GM12891 (cell line): ENCODE measurements around the gene CUL7. TPM values are rescaled to one million over a fixed set of nuclear protein-coding genes. Genes with fewer than 3 reads are reported as not detected.

ENCODE experiments used
- DNase-seq: peaks from one replicate; pipeline ENCODE4 v3.0.0; 2011; ENCODE audit warnings: low spot score; ENCODE audit not compliant: insufficient read length
- FAIRE-seq: peaks from 2 replicates; lab custom pipeline; 2011; peaks lifted over from hg19 to GRCh38; lab: Jason Lieb, UNC
- PAX5 ChIP-seq: IDR thresholded peaks from 2 replicates; pipeline ENCODE4 v1.6.1; 2011; ENCODE audit warnings: low read length, moderate library complexity, mild to moderate bottlenecking; ENCODE audit not compliant: insufficient read depth, severe bottlenecking
- POLR2A ChIP-seq: IDR thresholded peaks from 2 replicates; pipeline ENCODE4 v1.6.1; 2011; ENCODE audit warnings: low read depth, low read length, control low read depth
- POLR2AphosphoS5 ChIP-seq: IDR thresholded peaks from 2 replicates; pipeline ENCODE4 v1.6.1; 2011; ENCODE audit warnings: low read depth, low read length, control low read depth
- POU2F2 ChIP-seq: IDR thresholded peaks from 2 replicates; pipeline ENCODE4 v1.6.1; 2011; ENCODE audit warnings: low read depth, mild to moderate bottlenecking, control low read depth, low read length, moderate library complexity
- SPI1 ChIP-seq: IDR thresholded peaks from 2 replicates; pipeline ENCODE4 v1.6.1; 2011; ENCODE audit warnings: low read depth, low read length, control low read depth
- TAF1 ChIP-seq: IDR thresholded peaks from 2 replicates; pipeline ENCODE4 v1.6.1; 2011; ENCODE audit warnings: low read depth, low read length, control low read depth
- polyA plus RNA-seq: library from polyadenylated mRNA; unstranded; fragments of >200 nt; gene quantifications from one replicate; pipeline ENCODE4 v1.2.1, GENCODE V29; 2012; ENCODE audit warnings: low read depth, missing spikeins, inconsistent platforms; ENCODE audit not compliant: missing spikeins

Gene CUL7
- 14.6 TPM for polyA plus RNA-seq

DNA sequence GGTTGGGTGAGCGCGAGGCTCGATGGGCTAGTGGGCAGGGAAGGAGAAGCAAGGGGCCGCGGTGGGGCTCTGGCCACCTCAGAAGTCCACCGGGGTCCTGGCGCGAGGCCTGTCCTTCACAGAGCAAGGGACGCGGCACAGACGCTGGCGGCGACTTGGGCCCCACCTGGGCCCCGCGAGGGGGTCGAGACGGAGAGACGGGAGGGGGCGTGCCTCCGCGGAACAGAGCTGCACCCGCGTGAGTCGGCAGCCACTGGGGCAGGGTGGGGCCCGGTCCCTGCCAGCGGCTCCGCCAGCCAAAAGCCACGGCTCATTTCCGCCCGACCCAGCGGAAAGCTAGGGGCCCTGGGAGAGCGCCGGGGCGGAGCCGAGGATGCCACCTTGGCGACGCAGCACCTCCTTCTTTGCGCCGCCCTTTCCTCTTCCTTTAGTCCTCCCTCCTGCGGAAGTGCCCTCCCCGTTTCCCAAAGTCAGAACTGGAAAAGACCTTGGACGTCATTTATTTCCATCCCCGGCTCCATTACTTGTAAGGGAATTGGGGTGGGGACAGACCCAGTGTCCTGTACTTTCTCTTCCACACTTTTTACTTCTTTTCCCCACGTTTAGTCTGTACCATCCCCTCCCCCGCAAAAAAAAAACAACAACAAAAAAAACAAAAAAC, at the start of gene CUL7:
CUL7 (minus strand) TSS at position 307 of the 661 bp plus-strand sequence. CDS start 1,063 bp downstream, outside the sequence.
- peak; percentile 99 for DNase-seq
- TF ChIP-seq TAF1 (peak; percentile 69; the same call in 1 of the 2 replicates), POLR2A (peak; percentile 90), POLR2AphosphoS5 (peak; percentile 91), SPI1 (peak; percentile 69), PAX5 (peak; percentile 63), POU2F2 (peak; percentile 85)
- FAIRE-seq: peak; percentile 90

DNA sequence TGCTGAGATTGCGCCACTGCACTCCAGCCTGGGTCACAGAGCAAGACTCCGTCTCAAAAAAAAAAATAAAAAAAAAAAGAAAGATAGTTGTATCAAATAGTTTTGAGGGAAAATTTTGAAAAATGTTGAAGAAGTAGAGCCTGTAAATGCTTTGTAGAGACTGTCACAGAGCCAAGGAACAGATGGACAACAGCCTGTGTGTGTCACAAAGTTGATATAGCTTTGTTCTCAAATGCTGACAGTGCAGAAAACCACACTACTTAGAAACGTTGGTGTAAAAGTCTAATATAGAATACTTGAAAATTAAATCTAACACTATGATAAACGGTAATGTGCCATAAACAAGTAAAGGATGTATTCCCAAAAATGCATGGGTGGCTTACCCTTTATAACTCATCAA, 47.8 kb upstream of the CUL7 start:
- FAIRE-seq (no peak), DNase-seq (no peak)
- TF ChIP-seq SPI1 (no peak), TAF1 (no peak)

DNA sequence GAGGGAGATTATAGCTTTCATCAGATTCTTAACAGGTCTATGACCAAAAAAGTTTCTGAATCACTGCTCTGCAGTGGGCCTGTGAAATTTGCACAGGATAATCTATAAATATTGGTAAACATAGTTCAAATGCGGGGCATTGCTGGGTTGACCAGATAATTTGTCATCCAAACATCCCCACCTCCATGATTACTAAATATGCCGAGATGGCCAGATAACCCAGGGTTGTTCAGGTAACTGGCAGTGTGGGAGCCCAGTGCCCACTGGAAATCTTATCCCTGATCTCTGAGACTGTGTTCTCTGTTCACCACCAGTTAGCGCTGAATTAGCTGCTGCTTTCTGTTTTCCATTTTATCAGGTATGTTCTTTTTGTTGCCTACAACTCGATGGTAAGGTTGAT, 43.9 kb upstream of the CUL7 start:
- no peak for FAIRE-seq
- TF ChIP-seq POLR2A (no peak), POU2F2 (no peak), TAF1 (no peak), SPI1 (no peak), POLR2AphosphoS5 (no peak), PAX5 (no peak)

DNA sequence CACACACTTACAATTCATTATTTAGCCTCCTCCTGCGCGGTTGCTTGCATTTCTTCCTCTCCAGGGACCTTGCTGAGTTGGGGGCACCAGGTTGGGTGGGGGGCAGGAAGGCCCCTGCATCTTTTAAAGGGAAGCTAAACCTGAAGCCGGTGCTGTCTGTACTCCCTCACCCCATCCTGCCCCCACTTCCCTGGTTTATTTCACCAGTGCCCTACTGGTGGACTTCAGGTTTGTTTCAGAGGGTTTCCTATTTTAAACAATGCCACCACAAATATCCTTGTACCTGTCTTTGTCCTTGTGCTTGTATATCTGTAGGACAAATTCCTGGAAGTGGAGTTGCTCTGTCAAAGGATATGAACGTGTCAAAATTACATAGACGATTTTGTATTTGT, 43.4 kb upstream of the CUL7 start:
- FAIRE-seq (no peak), DNase-seq (no peak)
- TF ChIP-seq PAX5 (no peak), TAF1 (no peak), POU2F2 (no peak), POLR2A (no peak), SPI1 (no peak), POLR2AphosphoS5 (no peak)

More for the DNA sequence above, 43.9 kb upstream of the CUL7 start:
- no peak for DNase-seq

DNA sequence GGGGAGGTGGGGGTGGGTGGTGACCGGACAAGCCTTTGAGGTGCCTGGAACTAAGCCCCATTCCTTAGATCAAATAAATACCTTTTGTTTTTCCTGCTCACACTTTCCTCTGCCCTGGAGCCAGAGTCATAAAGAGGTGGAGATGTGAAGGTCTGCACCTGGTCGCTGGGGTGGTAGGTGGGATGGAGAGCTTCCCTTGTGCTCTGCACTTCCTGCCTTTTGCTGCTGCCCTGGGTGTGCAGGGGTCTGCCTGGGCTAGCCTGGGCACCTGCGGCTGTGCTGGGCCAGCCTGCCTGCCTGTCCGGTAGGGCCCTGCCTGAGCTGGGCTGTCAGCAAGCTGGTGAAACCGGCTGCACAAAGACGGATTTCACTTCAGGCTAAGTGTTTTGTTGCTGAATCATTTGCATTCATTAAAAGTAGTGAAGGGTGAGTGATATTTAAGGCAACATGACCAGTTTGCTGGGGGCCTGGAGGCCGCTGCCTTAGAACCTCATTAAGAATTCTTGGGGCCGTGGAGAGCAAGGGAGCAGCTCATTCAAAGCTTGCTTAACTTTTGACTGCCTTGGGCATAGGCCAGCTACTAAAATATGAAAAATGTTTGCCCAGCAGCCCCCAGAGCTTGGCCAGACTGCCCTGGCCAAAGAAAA, 42.9 kb upstream of the CUL7 start:
- no peak for FAIRE-seq
- no peak for DNase-seq

DNA sequence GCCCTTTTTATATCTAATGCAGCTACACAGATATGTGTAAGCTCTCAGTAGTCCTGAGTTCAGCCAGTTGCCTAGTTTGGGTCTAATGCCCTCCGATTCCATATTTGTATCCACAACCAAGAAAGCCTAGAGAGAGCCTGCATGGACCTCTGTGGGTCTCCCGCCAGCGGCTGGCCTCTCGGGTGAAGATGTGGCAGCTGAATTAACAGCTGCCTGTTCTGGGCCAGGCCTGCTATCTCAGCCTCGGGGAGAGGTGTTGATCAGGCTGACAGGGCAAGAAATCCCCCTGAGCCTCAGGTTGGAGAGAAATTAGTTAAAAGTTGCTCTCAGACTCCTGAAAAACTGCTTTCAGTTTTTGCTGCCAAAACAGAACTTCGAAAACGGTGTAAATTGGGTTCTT, 42.3 kb upstream of the CUL7 start:
- no peak for DNase-seq
- TF ChIP-seq POLR2A (no peak), SPI1 (no peak), POLR2AphosphoS5 (no peak), POU2F2 (no peak), TAF1 (no peak), PAX5 (no peak)
- FAIRE-seq: no peak

More for the DNA sequence above, 42.9 kb upstream of the CUL7 start:
- TF ChIP-seq TAF1 (no peak), SPI1 (no peak), POLR2AphosphoS5 (no peak), POU2F2 (no peak), POLR2A (no peak), PAX5 (no peak)

DNA sequence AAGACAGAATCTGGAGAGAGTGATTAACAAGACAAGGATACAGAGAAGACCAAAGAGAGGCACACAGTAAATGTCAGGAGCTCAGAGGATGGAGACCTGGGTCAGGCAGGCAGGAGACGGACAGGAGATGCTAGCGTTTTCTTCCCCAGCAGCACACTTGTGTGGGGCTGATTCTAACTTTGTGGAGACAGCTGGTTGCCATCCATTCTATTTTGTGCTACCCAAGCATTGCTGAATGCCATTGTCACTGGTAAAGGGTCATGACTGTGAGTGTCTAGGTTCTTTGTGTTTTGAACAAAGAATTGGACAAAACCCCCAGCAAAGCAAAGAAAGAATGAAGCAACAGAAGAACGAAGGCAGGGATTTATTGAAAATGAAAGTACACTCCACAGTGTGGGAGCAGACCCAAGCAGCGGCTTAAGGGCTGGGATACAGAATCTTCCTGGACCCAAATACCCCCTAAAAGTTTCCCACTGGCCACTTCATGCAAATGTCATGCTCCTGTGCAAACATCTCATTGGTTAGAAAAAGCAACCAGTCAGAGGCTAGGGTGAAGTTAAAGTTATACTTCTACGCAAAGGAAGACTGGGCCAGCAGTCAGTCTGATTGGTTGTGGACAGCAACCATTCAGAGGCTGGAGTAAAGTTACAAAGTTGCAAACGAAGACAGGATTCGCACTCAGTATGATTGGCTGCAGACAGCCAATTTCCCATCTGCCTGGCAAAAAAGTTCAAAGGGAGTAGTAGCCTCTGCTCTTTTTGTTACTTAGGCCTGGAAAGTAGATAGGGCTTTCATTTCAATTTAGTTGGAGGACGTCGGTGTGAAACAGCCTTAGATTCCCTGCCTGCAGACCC, 40.0 kb upstream of the CUL7 start:
- DNase-seq (no peak), FAIRE-seq (no peak)
- no peak for TF ChIP-seq SPI1
- TF ChIP-seq POLR2A: no peak
- TF ChIP-seq TAF1: no peak
- no peak for TF ChIP-seq POLR2AphosphoS5

DNA sequence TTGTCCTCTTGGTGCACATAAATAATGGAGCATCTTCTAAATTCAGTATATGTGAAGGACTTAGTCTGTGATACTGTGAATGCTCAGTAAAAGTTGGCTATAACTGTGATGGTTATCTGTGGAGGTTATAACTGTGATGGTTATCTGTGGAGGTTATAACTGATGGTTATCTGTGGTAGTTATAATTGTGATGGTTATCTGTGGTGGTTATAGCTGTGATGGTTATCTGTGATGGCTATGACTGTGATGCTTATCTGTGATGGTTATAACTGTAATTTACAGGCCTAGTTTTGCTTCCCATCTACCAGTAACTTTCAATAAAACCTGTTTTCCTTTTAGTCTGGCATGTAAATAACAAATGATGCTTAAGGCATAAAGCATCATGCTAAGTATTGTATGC, 39.0 kb upstream of the CUL7 start:
- FAIRE-seq: no peak
- TF ChIP-seq POLR2A (no peak), PAX5 (no peak), POLR2AphosphoS5 (no peak), TAF1 (no peak), SPI1 (no peak), POU2F2 (no peak)
- DNase-seq: no peak

DNA sequence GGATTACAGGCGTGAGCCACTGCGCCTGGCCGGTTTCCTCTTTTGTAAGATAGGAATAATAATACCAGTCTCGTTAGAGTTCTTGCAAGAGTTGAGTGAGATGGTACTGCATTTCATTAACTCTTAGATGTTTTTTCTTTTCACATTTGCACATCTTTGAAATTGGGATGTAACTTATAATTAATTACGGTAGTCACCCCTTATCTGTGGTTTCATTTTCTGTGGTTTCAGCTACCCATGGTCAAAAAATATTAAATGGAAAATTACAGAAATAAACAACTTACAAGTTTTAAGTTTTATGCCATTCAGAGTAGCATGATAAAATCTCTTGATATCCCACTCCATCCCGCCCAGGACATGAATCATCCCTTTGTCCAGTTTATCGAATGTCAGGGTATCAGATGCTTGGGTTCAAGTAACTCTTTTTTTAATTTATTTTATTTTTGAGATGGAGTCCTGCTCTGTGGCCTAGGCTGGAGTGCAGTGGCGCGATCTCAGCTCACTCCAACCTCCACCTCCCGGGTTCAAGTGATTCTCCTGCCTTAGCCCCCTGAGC, 37.9 kb upstream of the CUL7 start:
- DNase-seq (no peak), FAIRE-seq (no peak)
- TF ChIP-seq TAF1 (no peak), POLR2A (no peak), POLR2AphosphoS5 (no peak), PAX5 (no peak), POU2F2 (no peak), SPI1 (no peak)
